NCI-H82 treated with DMSO at 0.1 percent for 48 hours (cell line): Measurements from ENCODE around the gene ITSN1.
"Not testable (repeated sequence)": the region's sequence is repeated elsewhere in the genome, so short reads cannot be mapped to it uniquely, and the experiment has no call there.

Experiments
- DNase-seq: peaks from one replicate; lab custom pipeline; 2025; ENCODE audit not compliant: unreplicated experiment; lab: John Stamatoyannopoulos, UW

Gene ITSN1

DNA sequence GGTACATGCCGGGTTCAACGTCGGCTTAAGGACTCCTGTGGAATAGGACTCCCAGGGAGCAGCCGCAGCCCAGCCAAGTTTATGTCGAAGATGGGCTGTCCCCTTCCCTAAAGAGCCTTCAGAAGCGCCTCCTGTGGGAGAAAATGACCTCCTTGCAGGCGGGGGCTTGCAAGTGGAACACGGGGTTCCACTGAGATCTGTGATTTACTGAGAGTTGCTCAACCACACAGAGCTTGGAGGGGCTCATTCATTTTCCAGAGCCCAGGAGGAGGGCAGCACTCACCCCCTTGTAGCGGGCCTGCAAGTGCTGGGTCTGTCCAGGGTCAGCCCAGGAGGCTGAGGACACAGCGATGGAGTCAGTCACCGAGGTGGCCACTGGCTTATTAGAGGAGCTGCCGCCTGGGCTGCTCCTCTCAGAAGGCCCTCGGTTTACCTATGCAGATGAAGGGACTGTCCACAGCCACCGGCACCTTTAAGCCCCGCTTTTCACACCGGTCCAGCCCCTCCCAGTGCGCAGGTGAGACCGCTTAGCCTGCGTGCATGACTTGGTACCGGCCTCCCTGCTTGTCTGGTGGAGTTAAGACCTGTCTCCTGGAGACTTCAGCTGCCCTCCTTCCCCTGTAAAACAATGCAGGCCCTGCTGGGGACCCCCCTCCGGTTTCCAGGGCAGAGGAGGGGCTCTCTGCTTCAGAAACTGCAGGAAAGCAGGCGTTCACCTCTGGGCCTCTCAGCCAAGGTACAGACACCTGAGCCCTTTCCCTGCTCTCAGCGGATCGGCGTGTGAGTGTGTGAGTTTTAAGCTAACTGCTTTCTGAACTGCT is 215.8 kb downstream of the ITSN1 start:
- DNase-seq = no peak

DNA sequence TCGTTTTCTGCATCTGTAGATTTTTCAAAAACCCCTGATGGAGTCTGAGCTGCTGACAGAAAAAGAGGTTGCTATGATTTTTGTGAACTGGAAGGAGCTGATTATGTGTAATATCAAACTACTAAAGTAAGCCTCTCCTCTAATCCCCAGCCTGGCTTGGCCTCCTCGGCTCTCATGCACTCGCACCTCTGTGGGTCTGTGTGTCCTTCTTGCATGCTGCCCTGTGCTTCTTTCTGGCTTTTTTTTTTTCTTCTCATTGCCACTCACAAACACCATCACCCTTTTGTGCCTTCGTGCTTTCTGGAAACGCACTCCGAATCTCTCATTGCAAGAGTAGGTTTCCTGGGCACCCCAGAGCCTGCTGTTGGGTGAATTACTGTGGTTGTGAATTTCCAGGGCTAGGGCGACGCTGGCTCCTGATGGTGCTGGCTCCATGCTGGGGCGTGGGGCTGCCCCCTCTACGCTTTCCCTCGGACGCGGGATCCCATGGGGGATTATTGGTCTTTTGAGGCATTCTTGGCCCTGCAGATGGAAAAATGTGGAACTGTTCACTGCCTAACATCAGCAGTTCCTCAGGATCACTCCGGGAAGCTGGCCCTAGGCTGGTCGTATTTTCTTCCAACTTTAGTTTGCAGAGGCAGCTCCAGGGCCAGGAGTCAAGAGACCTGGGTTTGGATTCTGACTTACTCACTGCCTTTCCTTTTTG is 216.5 kb downstream of the ITSN1 start:
- DNase-seq = no peak

DNA sequence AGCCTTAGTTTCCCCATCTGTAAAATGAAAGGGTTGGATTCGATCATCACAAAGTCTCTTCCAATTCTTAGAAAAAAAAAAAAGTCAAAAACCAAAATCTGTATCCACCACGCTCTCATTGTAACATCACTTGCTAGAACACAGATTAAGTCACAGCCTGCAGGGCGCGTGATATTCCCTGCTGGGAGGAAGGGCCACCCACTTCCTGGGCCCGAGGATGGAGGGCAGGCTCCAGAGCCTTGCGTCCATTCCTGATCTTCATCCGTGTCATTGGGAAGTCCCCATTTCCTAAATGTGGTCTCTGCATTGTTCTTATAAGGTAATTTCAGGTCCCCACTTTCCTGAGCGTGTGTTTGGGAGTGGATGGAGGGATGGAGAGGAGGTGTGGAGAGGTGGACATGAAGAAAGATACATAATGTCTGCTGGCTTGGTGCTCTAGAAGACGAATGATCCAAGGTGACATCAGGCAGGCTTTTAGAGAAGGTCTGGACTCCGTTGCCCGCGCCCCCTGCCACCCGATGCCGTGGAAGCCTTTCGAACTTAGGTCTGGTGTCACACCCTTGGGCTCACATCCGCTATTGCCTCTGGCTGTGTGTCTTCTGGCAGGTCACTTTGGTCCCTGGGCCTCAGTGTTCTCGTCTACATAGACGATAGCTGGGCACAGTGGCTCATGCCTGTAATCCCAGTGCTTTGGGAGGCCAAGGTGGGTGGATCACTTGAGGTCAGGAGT is 217.2 kb downstream of the ITSN1 start:
- no peak for DNase-seq

DNA sequence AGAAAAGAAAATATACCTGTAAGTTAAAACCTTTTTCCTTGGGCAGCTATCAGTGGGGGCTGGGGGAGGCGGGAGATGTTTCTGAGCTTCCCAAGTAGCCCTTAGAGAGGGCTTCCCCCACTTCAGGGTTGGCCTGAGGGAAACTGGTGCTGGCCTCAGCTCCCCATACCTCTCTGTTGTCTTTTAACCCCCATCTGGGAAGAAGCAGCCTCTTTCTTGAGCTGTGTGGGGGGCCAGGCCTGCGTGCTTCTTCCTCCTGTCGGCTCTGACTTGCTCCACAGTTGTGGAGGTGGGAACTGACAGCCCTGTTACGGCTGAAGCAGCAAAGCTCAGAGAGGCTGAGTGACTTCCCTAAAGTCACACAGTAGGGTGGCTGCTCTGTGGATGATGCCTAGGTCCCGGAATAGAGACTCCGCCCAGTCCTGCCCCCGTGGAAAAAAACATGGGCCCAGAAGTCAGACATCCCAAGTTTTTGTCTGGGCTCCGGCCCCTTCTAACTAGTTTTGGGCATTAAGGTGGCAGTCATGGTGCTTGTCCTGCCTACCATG is 218.1 kb downstream of the ITSN1 start:
- no peak for DNase-seq

DNA sequence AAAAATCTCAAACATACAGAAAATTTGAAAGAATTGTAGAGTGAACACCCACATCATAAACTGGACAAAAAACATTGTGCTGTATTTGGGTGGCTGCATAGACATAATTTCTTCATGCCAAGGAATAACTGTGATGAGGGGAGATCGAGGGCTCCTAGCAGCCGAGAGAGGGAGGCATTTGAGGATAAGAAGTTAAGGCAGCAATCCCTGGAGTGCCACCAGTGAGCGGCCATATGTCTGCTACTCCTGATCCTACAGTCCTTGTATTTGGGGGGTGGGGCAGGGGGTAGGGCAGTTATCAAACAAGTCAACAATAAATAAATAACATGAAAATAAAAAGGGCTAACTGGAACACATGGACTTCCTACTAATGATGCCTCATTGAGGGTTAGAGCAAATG is 218.8 kb downstream of the ITSN1 start:
- DNase-seq = peak; percentile 71

DNA sequence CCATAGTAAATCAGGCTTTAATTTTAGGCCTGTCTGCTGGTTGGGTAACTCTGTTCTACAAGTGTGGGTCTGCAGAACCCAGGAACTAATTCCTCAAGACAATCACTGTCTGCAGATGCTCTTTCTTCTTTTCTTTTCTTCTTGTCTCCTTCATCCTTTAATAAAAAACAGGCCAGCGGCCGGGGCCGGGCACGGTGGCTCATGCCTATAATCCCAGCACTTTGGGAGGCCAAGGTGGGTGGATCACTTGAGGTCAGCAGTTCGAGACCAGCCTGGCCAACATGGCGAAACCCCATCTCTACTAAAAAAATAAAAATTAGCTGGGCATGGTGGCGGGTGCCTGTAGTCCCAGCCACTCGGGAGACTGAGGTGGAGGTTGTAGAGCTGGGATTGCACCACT is 220.9 kb downstream of the ITSN1 start:
- not testable (repeated sequence) for DNase-seq

DNA sequence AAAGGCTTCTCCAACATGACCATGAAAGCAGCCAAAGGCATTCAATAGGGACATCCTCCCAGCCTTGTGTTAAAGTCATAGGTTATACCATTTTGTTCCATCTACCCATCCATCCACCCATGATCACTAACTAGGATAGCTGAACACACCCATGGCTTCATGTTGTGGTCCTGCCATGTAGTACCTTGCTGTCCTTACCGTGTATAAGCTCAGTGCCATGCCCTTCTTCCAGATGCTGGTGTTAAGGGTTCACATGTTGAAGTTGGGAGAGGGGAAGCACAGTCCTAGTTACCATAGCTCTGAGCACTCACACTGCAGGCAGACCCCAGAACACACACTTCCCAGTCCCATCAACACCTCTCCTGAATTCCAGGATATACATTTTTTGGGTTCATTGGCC is 221.8 kb downstream of the ITSN1 start:
- no peak for DNase-seq

DNA sequence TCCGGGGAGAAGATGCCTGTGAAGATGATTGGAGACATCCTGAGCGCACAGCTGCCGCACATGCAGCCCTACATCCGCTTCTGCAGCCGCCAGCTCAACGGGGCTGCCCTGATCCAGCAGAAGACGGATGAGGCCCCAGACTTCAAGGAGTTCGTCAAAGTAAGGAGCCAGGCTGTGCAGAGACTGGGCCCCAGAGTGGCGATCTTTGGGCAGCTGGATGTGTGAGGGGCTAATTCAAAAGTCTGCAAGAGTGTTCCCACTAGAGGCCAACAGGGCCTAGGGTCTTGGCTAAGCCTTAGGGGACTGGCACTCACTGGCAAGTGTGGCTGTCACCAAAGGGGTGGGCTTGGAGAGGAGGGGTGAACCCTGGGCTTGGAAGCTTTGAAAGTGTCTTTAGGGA is 222.9 kb downstream of the ITSN1 start:
- no peak for DNase-seq

DNA sequence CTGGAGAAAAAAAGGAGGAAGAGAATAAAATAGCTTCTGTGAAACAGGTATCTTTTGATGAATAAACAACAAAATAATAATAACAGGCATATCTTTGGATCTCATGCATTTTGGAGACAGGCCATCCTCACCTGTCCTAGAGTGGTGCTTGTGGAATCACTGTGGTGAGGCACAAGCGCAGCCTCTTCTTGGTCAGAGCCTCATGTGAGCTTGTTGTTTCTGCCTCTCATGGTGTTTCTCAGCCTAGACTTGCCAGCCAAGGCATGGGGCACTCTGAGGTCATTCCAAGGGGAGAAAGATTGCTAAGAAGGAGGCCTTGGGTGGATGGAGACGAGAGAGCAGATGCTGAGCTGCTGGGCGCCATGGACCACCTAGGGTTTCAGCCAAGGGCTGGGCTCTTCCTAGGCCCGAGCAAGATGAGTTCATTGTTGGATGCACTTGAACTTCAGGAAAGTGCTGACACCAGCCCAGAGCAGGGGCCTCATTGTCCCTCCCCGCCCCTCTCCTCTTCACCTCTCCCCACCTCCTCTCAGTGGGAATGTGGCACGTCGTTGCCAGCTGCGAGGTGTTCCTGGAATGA is 223.8 kb downstream of the ITSN1 start:
- DNase-seq = no peak

DNA sequence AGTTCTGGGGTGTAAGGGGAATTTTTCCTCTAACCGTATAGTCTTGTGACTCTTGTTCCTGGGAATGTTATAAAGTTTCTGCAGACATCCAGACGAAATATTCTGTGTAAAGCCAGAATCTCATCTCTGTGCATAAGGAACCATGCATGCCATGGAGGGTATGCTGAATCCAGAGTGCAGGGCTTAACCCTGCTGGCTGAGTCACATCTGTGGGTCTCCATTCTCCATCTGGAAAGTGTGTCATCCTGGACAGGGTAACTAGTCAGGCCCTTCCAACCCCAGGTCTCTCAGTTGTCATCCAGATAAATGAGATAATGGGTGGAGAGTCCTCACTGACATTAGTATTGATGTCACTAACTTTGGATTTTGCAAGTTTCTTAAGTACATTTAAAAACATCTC is 224.5 kb downstream of the ITSN1 start:
- DNase-seq = no peak

DNA sequence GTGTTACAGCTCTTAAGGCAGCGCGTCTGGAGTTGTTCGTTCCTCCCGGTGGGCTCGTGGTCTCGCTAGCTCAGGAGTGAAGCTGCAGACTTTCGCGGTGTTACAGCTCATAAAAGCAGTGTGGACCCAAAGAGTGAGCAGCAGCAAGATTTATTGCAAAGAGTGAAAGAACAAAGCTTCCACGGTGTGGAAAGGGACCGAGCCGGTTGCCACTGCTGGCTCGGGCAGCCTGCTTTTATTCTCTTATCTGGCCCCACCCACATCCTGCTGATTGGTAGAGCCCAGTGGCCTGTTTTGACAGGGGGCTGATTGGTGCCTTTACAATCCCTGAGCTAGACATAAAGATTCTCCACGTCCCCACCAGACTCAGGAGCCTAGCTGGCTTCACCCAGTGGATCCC is 225.6 kb downstream of the ITSN1 start:
- not testable (repeated sequence) for DNase-seq

DNA sequence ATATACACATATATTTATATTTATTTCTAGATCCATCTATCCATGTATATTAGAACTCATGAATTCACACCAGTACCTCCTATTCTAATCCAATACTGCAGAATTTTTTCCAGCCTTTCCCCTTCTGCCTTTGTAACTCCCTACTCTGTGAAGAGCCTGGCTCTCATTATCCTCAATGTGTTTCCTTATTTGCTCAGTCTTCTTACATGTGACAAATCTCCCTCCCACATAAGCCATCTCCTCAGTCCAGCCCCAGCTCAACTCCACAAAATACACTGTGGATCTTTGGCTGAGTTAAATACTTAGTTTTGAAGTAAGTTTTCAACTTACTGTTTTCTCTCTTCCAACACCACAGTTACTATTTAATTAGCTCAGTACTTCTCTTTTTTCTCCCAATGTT is 227.6 kb downstream of the ITSN1 start:
- DNase-seq = no peak

DNA sequence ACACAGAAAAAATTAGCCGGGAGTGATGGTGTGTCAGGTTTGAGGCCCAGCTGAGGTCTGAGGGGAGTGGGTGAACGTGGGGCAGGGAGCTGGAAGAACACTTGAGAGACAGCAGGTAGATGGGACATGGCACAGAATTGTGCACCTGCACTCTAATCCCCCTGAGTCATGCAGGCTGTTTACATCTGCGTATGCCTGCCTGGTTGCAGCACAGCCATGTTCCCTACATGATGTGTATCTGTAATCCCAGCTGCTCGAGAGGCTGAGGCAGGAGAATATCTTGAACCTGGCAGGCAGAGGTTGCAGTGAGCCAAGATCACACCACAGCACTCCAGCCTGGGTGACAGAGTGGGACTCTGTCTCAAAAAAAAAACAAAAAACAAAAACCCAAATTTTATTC is 228.5 kb downstream of the ITSN1 start:
- no peak for DNase-seq

DNA sequence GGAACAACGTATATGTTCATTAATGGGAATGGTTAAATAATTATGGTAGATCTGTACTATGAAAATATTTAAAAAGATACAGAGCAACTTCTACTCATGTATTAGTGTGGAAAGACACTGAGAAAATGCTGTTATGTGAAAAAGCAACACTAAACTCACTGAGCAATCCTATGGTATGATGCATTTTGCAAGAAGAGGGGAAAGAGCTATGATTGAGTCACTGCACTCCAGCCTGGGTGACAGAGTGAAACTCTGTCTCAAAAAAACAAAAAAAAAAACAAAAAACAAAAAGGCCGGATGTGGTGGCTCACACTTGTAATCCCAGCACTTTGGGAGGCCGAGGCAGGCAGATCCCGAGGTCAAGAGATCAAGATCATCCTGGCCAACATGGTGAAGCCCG is 228.9 kb downstream of the ITSN1 start:
- no peak for DNase-seq

DNA sequence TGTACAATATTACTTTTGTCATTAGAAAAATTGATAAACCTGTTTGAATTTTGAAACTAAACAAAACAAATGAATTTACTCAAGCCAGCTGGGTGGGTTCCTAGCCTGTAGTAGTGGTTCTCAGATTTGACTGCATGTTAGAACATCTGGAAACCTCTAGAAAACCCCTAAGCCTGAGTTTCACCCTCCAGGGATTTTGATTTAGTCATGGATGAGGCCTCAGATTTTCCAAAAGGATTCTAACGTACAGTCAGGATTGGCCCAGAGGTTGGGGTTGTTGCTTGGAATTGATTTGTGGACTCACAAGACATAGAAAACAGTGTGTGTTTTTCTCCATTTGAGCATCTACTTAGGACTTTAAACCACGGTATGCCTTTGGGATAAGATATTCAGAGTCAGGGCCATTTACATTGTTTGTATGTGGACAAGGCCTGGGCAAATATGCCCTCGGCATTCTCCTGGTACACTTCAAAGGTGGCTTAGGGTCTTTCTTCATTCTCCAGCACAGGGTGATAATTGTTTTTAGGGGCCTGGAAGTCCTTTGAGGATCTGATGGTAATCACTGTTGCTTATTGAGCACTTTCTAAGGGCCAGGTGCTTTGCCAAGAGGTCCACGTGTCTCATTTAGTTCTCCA is 230.7 kb downstream of the ITSN1 start:
- DNase-seq = no peak

DNA sequence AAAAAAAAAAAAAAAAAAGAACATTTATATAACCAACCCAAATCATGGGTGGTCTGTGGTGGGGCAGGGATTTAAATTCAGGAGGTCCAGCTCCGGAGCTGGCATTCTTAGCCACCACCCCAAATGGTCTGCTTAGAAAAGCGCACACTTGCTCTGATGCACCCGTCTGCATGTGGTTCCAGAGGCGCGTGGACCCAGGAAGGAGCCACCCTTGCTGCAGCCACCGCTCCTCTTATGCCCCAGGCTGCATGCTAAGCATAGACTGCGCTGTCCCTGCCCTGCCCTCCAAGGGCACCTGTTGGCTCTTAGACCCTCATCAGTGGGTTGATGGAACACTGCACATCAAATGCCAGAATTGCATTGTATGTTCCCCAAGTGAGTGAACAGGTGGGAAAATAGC is 231.9 kb downstream of the ITSN1 start:
- no peak for DNase-seq

DNA sequence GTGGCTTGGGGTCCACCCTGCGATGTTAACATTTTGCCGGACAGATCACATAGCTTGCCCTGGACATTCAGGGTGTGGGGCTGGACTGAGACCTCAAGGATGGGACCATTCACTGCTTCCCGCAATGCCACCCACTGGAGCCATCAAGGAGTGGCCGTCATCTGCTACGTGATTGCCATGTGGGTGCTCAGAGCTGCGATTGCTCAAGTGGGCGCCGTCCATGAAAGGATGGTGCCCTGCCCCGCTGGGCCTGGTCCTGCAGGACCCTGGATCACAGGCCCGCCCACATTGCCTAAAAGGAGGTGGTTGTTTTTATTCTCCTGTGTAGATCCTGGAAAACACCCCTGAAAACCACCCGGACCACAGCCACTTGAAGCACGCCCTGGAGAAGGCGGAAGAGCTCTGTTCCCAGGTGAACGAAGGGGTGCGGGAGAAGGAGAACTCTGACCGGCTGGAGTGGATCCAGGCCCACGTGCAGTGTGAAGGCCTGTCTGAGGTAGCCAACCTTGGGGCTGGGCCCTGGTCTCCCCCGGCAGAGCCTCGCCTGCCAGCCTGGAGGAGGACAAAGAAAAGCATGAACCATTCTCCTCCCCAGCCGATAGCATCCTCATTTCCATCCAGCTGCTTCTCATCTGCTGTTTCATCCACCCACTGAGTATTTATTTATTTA is 232.9 kb downstream of the ITSN1 start:
- no peak for DNase-seq

DNA sequence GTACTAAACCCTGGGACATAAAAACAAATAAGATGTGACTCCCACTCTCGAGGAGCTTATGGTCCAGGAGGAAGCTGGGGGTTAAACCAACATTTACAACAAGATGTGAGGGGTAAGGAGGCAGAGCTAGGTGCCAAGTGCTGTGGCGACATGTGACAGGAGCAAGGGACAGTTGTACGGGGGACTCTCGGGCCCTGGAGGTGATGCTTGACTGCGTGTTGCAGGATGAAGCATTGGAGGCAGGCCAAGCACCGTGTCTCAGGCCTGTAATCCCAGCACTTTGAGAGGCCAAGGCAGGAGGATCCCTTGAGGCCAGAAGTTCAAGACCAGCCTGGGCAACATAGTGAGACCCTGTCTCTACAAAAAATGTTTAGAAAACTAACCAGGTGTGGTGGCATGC is 236.5 kb downstream of the ITSN1 start:
- DNase-seq = no peak

DNA sequence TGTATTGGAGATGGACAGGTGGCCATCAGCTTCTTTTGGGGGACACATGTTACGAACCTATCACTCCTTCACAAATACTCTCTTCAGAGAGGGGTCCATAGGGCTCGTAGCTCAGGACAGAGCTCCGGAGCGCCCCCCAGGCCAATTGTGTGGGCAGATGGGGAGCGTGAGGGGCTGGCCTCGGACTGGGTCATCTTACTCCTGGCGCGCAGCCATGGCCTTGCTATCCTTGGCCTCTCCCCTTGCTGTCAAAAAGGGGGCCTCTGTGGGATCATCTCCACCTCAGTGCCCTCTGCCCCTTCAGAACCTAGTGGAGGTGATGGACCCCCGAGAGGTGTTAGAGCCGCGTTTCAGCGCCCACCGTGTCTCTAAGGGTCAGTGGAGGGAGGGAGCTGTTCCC is 238.3 kb downstream of the ITSN1 start:
- DNase-seq = no peak

DNA sequence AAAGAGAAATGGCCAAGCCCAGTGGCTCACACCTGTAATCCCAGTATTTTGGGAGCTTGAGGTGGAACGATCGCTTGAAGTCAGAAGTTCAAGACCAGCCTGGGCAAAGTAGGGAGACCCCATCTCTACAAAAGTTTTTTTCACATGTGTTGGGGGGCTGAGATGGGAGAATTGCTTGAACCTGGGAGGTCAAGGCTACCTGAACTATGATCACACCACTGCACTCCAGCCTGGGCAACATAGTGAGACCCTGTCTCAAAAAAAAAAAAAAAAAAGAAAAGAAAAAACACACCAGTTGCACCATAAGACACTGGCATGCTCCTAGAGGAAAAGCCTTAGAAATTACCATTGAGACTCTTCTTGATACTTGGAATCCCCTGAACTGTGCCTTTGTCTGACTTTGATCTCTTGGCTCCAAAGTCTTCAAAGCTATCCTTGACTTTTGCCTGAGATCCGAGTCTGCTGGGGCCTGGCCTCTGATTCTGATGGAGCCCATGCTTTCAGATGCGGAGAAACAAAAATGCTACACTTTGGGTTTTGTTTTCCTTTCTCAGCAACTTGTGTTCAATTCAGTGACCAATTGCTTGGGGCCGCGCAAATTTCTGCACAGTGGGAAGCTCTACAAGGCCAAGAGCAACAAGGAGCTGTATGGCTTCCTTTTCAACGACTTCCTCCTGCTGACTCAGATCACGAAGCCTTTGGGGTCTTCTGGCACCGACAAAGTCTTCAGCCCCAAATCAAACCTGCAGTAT is 239.6 kb downstream of the ITSN1 start:
- no peak for DNase-seq
